PC-9 (cell line): Measurements from ENCODE around the gene CD99. TPM values are rescaled to one million over a fixed set of nuclear protein-coding genes. Genes with fewer than 3 reads are reported as not detected.
"Not testable (repeated sequence)": the region's sequence is repeated elsewhere in the genome, so short reads cannot be mapped to it uniquely, and the experiment has no call there.

Source experiments
- BruUV-seq: library from RNA; stranded (reverse); fragments of 400-500 nt; replicated peaks from 2 replicates; lab custom pipeline; 2021; lab: Mats Ljungman, UMichigan
- CTCF ChIA-PET: fragments of 300-600 bp; sonication (Branson Sonifier 250); formaldehyde crosslinking; loops from one replicate; lab custom pipeline; 2022; ENCODE audit warnings: antibody characterized with exemption; lab: Charles Lee
- POLR2A ChIA-PET: fragments of 300-600 bp; sonication (Branson Sonifier 250); formaldehyde crosslinking; loops from one replicate; lab custom pipeline; 2022; ENCODE audit warnings: antibody characterized with exemption; ENCODE audit not compliant: unreplicated experiment; lab: Charles Lee
- DNase-seq, 2 experiments: peaks; one replicate each; pipeline versions ENCODE4 v3.0.0 to v3.0.0-alpha.2; 2015 to 2022; ENCODE audit warnings: mixed read lengths in 1 of 2
- H2AFZ ChIP-seq: fragments of 200-600 bp; sonication (generic); 2 replicates; pipeline ENCODE4 v1.8.1; 2017; ENCODE audit warnings: antibody characterized with exemption
- H3F3A ChIP-seq: fragments of 200-600 bp; sonication (generic); 2 replicates; pipeline ENCODE4 v1.8.1; 2017; ENCODE audit warnings: antibody characterized with exemption, mild to moderate bottlenecking, low read depth; ENCODE audit not compliant: insufficient read depth
- H3K27ac ChIP-seq: fragments of 200-600 bp; sonication (generic); 2 replicates; pipeline ENCODE4 v1.6.1; 2016; ENCODE audit warnings: mixed run types
- H3K27me3 ChIP-seq: fragments of 200-600 bp; sonication (generic); 2 replicates; pipeline ENCODE4 v1.6.1; 2016; ENCODE audit warnings: low read depth, mixed run types; ENCODE audit not compliant: insufficient read depth
- H3K36me3 ChIP-seq: fragments of 200-600 bp; sonication (generic); 2 replicates; pipeline ENCODE4 v1.6.1; 2016; ENCODE audit warnings: low read depth, mixed run types
- H3K4me1 ChIP-seq: fragments of 200-600 bp; sonication (generic); replicated peaks from 2 replicates; pipeline ENCODE4 v1.6.1; 2016; ENCODE audit warnings: mixed run types; ENCODE audit not compliant: insufficient read depth
- H3K4me2 ChIP-seq: fragments of 200-600 bp; sonication (generic); 2 replicates; pipeline ENCODE4 v1.6.1; 2017; ENCODE audit warnings: mixed run types
- H3K4me3 ChIP-seq: fragments of 200-600 bp; sonication (generic); 2 replicates; pipeline ENCODE4 v1.6.1; 2016; ENCODE audit warnings: mixed run types
- H3K79me2 ChIP-seq: fragments of 200-600 bp; sonication (generic); 2 replicates; pipeline ENCODE4 v1.6.1; 2017; ENCODE audit warnings: low read depth, mixed run types
- H3K9me2 ChIP-seq: fragments of 200-600 bp; sonication (generic); 2 replicates; pipeline ENCODE4 v1.8.1; 2017; ENCODE audit warnings: mild to moderate bottlenecking; ENCODE audit not compliant: insufficient read depth
- H3K9me3 ChIP-seq: fragments of 200-600 bp; sonication (generic); 2 replicates; pipeline ENCODE4 v1.8.1; 2016; ENCODE audit warnings: low read depth; ENCODE audit not compliant: insufficient read depth
- H4K20me1 ChIP-seq: fragments of 200-600 bp; sonication (generic); 2 replicates; pipeline ENCODE4 v1.8.1; 2017; ENCODE audit not compliant: insufficient read depth
- EZH2 ChIP-seq: fragments of 200-600 bp; sonication (generic); IDR thresholded peaks from 2 replicates; pipeline ENCODE4 v1.8.0; 2017; ENCODE audit warnings: antibody characterized with exemption, low read depth
- intact Hi-C: fragments of 100-400 bp; cut with micrococcal nuclease; formaldehyde crosslinking; loops from one replicate; pipeline ENCODE4 v1.10.0; 2022; ENCODE audit not compliant: unreplicated experiment
- total RNA-seq: library from RNA; stranded (reverse); gene quantifications from 2 replicates; pipeline ENCODE4 v1.2.3, GENCODE V29; 2021
- TF ChIP-seq, protein P1 (sequence below): fragments of 200-600 bp; sonication (generic); conservative IDR thresholded peaks from 2 replicates; pipeline ENCODE4 v1.6.1; 2017; ENCODE audit warnings: mixed run types, antibody characterized with exemption, mild to moderate bottlenecking, moderate library complexity

The CD99 gene
- total RNA-seq, 1 experiment from 2014 or later, result 159 TPM

DNA sequence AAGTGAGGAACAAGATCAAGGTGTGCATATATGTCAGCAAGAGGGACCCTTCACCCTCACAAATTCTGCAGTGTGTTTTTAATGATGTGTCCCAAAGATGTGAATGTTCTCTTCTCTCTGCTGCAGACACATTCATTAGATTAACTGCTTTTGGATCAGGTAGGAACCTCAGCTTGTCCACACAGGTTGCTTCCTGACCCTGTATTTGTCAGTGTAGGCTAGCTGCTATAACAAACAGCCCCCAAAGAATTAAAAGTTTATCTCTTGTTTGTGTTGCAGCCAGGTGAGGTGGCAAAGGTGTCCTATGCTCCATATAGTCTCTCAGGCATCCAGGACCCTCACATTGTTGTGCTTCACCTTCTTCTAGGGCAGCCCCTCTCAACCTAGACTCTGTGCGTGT, 78.5 kb downstream of the CD99 start:
- no peak overlapping the region for H2AFZ ChIP-seq
- DNase-seq, result no peak
- intact Hi-C loops, result no loop called here
- H3K79me2 ChIP-seq, result no peaks in the 10 kb centered on the region
- TF ChIP-seq, protein P1, sequence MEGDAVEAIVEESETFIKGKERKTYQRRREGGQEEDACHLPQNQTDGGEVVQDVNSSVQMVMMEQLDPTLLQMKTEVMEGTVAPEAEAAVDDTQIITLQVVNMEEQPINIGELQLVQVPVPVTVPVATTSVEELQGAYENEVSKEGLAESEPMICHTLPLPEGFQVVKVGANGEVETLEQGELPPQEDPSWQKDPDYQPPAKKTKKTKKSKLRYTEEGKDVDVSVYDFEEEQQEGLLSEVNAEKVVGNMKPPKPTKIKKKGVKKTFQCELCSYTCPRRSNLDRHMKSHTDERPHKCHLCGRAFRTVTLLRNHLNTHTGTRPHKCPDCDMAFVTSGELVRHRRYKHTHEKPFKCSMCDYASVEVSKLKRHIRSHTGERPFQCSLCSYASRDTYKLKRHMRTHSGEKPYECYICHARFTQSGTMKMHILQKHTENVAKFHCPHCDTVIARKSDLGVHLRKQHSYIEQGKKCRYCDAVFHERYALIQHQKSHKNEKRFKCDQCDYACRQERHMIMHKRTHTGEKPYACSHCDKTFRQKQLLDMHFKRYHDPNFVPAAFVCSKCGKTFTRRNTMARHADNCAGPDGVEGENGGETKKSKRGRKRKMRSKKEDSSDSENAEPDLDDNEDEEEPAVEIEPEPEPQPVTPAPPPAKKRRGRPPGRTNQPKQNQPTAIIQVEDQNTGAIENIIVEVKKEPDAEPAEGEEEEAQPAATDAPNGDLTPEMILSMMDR, result no peak
- no peak for TF ChIP-seq EZH2
- no peaks in the 10 kb centered on the region for H4K20me1 ChIP-seq
- no peaks in the 10 kb centered on the region; the same call in 1 of the 2 replicates for H3F3A ChIP-seq
- H3K4me2 ChIP-seq, result no peak overlapping the region
- no peaks in the 10 kb centered on the region for H3K9me2 ChIP-seq
- H3K36me3 ChIP-seq, result no peaks in the 10 kb centered on the region
- BruUV-seq, result no TSS peak
- POLR2A ChIA-PET, result no interaction called here
- H3K9me3 ChIP-seq, result no peaks in the 10 kb centered on the region
- peaks cover 9% of the 10 kb centered on the region for H3K27me3 ChIP-seq
- CTCF ChIA-PET, result no interaction called here
- H3K4me3 ChIP-seq, result no peak overlapping the region
- H3K27ac ChIP-seq, result no peak overlapping the region
- H3K4me1 ChIP-seq, result peaks cover 13% of the 10 kb centered on the region

DNA sequence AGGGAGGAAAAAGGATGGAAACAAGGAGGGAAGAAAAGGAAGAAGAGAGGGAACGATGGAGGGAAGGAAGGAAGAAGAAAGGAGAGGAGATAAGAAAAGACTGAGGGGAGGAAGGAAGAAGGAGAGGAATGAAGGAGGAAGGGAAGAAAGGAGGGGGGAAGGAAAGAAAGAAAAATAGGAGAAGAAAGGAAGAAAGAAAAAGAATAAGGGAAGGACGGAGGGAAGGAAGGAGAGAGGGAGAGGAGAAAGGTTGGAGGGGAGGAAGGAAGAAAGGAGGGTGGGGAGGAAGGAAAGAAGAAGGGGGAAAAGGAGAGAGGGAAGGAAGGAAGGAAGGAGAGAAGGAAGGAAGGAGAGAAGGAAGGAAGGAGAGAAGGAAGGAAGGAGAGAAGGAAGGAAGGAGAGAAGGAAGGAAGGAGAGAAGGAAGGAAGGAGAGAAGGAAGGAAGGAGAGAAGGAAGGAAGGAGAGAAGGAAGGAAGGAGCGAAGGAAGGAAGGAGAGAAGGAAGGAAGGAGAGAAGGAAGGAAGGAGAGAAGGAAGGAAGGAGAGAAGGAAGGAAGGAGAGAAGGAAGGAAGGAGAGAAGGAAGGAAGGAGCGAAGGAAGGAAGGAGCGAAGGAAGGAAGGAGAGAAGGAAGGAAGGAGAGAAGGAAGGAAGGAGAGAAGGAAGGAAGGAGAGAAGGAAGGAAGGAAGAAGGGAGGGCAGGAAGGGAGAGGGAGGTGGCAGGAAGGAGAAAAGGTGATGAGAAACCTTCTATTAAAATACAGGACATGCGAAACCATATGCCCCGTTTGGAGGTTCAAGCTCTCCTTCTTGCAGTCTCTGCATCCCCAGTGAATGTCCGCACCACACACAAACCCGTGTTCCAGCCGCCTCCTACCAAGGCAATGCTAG, 82.3 kb downstream of the CD99 start:
- peaks cover 12% of the 10 kb centered on the region for H3K27me3 ChIP-seq
- H3K9me3 ChIP-seq, H4K20me1 ChIP-seq, BruUV-seq, CTCF ChIA-PET, H3K27ac ChIP-seq, H3K36me3 ChIP-seq, POLR2A ChIA-PET, H3K4me1 ChIP-seq, H3F3A ChIP-seq, H2AFZ ChIP-seq, H3K4me2 ChIP-seq, H3K79me2 ChIP-seq, intact Hi-C loops, H3K4me3 ChIP-seq, DNase-seq, H3K9me2 ChIP-seq: not testable (repeated sequence)

DNA sequence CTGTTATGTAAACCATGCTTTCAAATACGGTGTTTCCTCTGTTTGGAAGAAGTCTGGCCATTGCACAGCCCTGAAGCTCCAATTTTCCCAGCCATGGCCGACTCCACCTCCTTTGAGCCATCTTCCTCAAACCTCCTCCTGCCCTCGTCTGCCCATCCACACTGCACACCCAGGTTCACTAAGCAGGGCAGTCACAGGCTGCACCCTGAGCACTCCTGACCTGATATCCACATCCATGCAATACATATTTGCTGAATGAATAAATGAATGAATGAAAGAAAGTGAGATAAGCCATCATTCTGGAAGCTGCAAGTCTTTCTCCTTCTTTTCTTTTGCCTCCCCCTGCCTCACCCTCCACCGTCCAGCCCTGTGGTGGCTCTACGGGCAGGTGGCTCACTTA, 83.0 kb downstream of the CD99 start:
- no peaks in the 10 kb centered on the region for H4K20me1 ChIP-seq
- H3K79me2 ChIP-seq, result no peaks in the 10 kb centered on the region
- TF ChIP-seq, protein P1, result no peak
- BruUV-seq, result no TSS peak
- no peaks in the 10 kb centered on the region for H3K9me3 ChIP-seq
- H3K4me1 ChIP-seq, result no peaks in the 10 kb centered on the region
- H3K36me3 ChIP-seq, result no peaks in the 10 kb centered on the region
- intact Hi-C loops, result no loop called here
- H3F3A ChIP-seq, result no peaks in the 10 kb centered on the region
- ChIA-PET POLR2A (no interaction called here), CTCF (no interaction called here)
- no peak overlapping the region for H2AFZ ChIP-seq
- no peak overlapping the region for H3K4me2 ChIP-seq
- no peak overlapping the region for H3K4me3 ChIP-seq
- H3K9me2 ChIP-seq, result no peaks in the 10 kb centered on the region
- no peak overlapping the region for H3K27ac ChIP-seq
- no peak for DNase-seq
- H3K27me3 ChIP-seq, result peaks cover 12% of the 10 kb centered on the region
